Heart left ventricle (tissue), 16 donors: ENCODE data around the gene KRT77. TPM values are rescaled to one million over a fixed set of nuclear protein-coding genes. Genes with fewer than 3 reads are reported as not detected.

Experiments
- ATAC-seq, 4 donors: fragments of 200-7000 bp; cut with Tn5 transposase; one replicate each; pipeline ENCODE4 v1.9.1; 2020 to 2022; ENCODE audit warnings: moderate library complexity in 4 of 4, mild to moderate bottlenecking in 3 of 4, moderate number of reproducible peaks in 1 of 4
- DNase-seq, 5 donors: peaks; one replicate each; pipeline ENCODE4 v3.0.0-alpha.2; 2020
- H3K27ac ChIP-seq, 12 donors: fragments of 200-600 bp; sonication (generic) in 4 of 12; one replicate each; pipeline versions ENCODE4 v1.5.0 to v1.8.0; 2016 to 2022; ENCODE audit warnings: mild to moderate bottlenecking in 2 of 12
- H3K27me3 ChIP-seq, 9 donors: fragments of 200-600 bp; sonication (generic) in 2 of 9; one replicate each; pipeline versions ENCODE4 v1.5.1 to v1.8.0; 2016 to 2022; ENCODE audit warnings: mild to moderate bottlenecking in 3 of 9
- H3K36me3 ChIP-seq, 9 donors: fragments of 200-600 bp; sonication (generic) in 2 of 9; one replicate each; pipeline versions ENCODE4 v1.5.0 to v1.8.0; 2018 to 2022; ENCODE audit warnings: mild to moderate bottlenecking in 2 of 9
- H3K4me1 ChIP-seq, 12 donors: fragments of 200-600 bp; sonication (generic) in 4 of 12; one replicate each; pipeline versions ENCODE4 v1.5.0 to v1.8.0; 2016 to 2022; ENCODE audit warnings: mild to moderate bottlenecking in 3 of 12
- H3K4me3 ChIP-seq, 12 donors: fragments of 200-600 bp; sonication (generic) in 4 of 12; one replicate each; pipeline versions ENCODE4 v1.5.0 to v1.8.0; 2017 to 2022; ENCODE audit warnings: mild to moderate bottlenecking in 9 of 12, moderate library complexity in 4 of 12
- H3K9me3 ChIP-seq, 12 donors: fragments of 200-600 bp; sonication (generic) in 4 of 12; one replicate each; pipeline versions ENCODE4 v1.5.0 to v1.8.0; 2016 to 2022; ENCODE audit warnings: mild to moderate bottlenecking in 1 of 12
- CTCF ChIP-seq, 12 donors: fragments of 200-600 bp; sonication (generic) in 4 of 12; IDR thresholded peaks; one replicate each; pipeline versions ENCODE4 v1.5.0 to v1.8.0; 2018 to 2022; ENCODE audit warnings: antibody characterized with exemption in 12 of 12, mild to moderate bottlenecking in 5 of 12
- POLR2A ChIP-seq, 2 donors: fragments of 450-650 bp; IDR thresholded peaks; one replicate each; pipeline ENCODE4 v1.6.1; 2017; ENCODE audit warnings: antibody characterized with exemption in 2 of 2, mild to moderate bottlenecking in 2 of 2, moderate library complexity in 2 of 2
- WGBS, 4 donors: extraction: QIAGEN DNeasy Blood & Tissue Kit in 2 of 4; methylation state at CpG; one replicate each; pipeline versions ENCODE4 v1.1.5 to v1.1.7; 2013 to 2018; 5-methylcytosine and 5-hydroxymethylcytosine counted together
- intact Hi-C, 10 donors: fragments of 100-400 bp; cut with DNase I; formaldehyde crosslinking; loops; one replicate each; pipeline versions ENCODE4 v1.11.1 to v1.14.2; 2022
- polyA plus RNA-seq, 2 donors: library from polyadenylated mRNA; stranded (reverse); fragments of 200-250 nt; gene quantifications; one replicate each; pipeline ENCODE4 v1.2.3, GENCODE V29; 2013
- total RNA-seq, 9 donors: library from RNA; depleted of rRNA in 2 of 9; stranded (reverse); fragments of >200 nt in 2 of 9; fragmentation: NEBNext Ultra II Directional in 3 of 9; extraction: Animal tissue kit (Norgen Biotek cat#: 25700) in 3 of 9; gene quantifications; one replicate each; pipeline versions ENCODE4 v1.1.0 to v1.2.4, GENCODE V29; 2016 to 2023
- donor health status: ischemic (EF 13 %, LVEDD 7.1; RV severe dilation, severe dysfunction).
- donor health status: healthy with polysubstance abuse.
- donor health status: DM: no; HTN: yes; CAD: no.
- donor health status: DM: no; HTN: no; CAD: no.
- donor health status: ischemic (EF 25% LVEDD 6.9; RV normal size, moderate dysfunction).
- donor health status: ischemic (EF 25% LVEDD 5.7; RV mildly dilated, moderate dysfunction).
- donor health status: healthy.
- donor health status: DM: yes; HTN: yes; CAD: no.
- donor health status: ischemic (EF 35%, LVEDD 5.7; RV mildly dilated, moderate dysfunction).
- donor health status: nonischemic (EF 11% LVEDD 7.7; RV severe dilation, severe dysfunction).
- donor health status: DM: yes; HTN: yes; CAD: no.
- donor health status: PGD.
- donor health status: ischemic (EF 29% LVEDD 5.4; RV normal size, mild dysfunction).
- donor health status: nonischemic (EF 23%, LVEDD 6.1; RV moderate dilation, normal function).

The KRT77 gene
- total and polyA plus RNA-seq, 11 donors: not detected

GRCh38 chr12:52655720-52656124 lies 47.6 kb downstream of the KRT77 start:
- Histone ChIP-seq H3K27ac (no peak overlapping the region), H3K36me3 (no peaks in the 10 kb centered on the region), H3K4me3 (no peak overlapping the region), H3K27me3 (peaks cover 0 to 15% (median 0%) of the 10 kb centered on the region in 9 donors), H3K4me1 (peaks cover 0 to 15% (median 0%) of the 10 kb centered on the region in 12 donors), H3K9me3 (no peaks in the 10 kb centered on the region)
- peak in 1 of 5 donors; percentile 27 for DNase-seq
- peak; percentile 14 to 49 (median 28) for ATAC-seq
- TF ChIP-seq CTCF (IDR thresholded peaks at IDR 0.05): no peak
- TF ChIP-seq POLR2A (IDR thresholded peaks at IDR 0.05): no peak
- intact Hi-C loops: no loop called here
- 40 to 57% (median 46%) methylated on average over 7 to 8 of the region's 8 CpGs for WGBS, 4 donors

GRCh38 chr12:52655251-52655650 lies 48.1 kb downstream of the KRT77 start:
- no peak for ATAC-seq
- Histone ChIP-seq H3K9me3 (no peaks in the 10 kb centered on the region), H3K4me1 (peaks cover 0 to 15% (median 0%) of the 10 kb centered on the region in 12 donors), H3K27me3 (peaks cover 0 to 15% (median 0%) of the 10 kb centered on the region in 9 donors), H3K27ac (no peak overlapping the region), H3K36me3 (no peaks in the 10 kb centered on the region), H3K4me3 (no peak overlapping the region)
- WGBS, 4 donors: 55 to 75% (median 68%) methylated on average over 6 of the region's 6 CpGs
- TF ChIP-seq POLR2A (IDR thresholded peaks at IDR 0.05) (no peak), CTCF (IDR thresholded peaks at IDR 0.05) (no peak)
- intact Hi-C loops: no loop called here
- no peak for DNase-seq

GRCh38 chr12:52651726-52652261 lies 51.5 kb downstream of the KRT77 start, which contains the start of gene KRT2:
Gene KRT2, minus strand, starts transcription at chr12:52652211. Its CDS starts 69 bp downstream, at chr12:52652142.
- no peak for TF ChIP-seq POLR2A (IDR thresholded peaks at IDR 0.05)
- TF ChIP-seq CTCF (IDR thresholded peaks at IDR 0.05): no peak
- no peak for ATAC-seq
- H3K36me3 ChIP-seq: no peaks in the 10 kb centered on the region
- 93 to 98% (median 95%) methylated on average over 15 to 16 of the region's 16 CpGs for WGBS, 4 donors
- DNase-seq: no peak
- H3K27ac ChIP-seq: no peak within 1 kb of the TSS
- no peaks in the 10 kb centered on the region for H3K9me3 ChIP-seq
- peaks cover 0 to 15% (median 0%) of the 10 kb centered on the region in 9 donors for H3K27me3 ChIP-seq
- intact Hi-C loops: no loop called here
- no peak within 1 kb of the TSS for H3K4me3 ChIP-seq
- H3K4me1 ChIP-seq: peaks cover 0 to 12% (median 0%) of the 10 kb centered on the region in 12 donors

- Histone ChIP-seq H3K4me3 (no peak overlapping the region), H3K27me3 (peaks cover 0 to 15% (median 0%) of the 10 kb centered on the region in 9 donors), H3K36me3 (no peaks in the 10 kb centered on the region), H3K27ac (no peak overlapping the region), H3K4me1 (peaks cover 0 to 4% (median 0%) of the 10 kb centered on the region in 12 donors), H3K9me3 (no peaks in the 10 kb centered on the region)
- intact Hi-C loops: no loop called here
- WGBS, 4 donors: 64 to 81% (median 73%) methylated on average over 12 of the region's 12 CpGs
- TF ChIP-seq CTCF (IDR thresholded peaks at IDR 0.05) (no peak), POLR2A (IDR thresholded peaks at IDR 0.05) (no peak)
- no peak for DNase-seq
- ATAC-seq: no peak
Observed at GRCh38 chr12:52650520-52651081, 52.7 kb downstream of the KRT77 start.
